Measurements from ENCODE around the gene BLOC1S3.

DNA sequence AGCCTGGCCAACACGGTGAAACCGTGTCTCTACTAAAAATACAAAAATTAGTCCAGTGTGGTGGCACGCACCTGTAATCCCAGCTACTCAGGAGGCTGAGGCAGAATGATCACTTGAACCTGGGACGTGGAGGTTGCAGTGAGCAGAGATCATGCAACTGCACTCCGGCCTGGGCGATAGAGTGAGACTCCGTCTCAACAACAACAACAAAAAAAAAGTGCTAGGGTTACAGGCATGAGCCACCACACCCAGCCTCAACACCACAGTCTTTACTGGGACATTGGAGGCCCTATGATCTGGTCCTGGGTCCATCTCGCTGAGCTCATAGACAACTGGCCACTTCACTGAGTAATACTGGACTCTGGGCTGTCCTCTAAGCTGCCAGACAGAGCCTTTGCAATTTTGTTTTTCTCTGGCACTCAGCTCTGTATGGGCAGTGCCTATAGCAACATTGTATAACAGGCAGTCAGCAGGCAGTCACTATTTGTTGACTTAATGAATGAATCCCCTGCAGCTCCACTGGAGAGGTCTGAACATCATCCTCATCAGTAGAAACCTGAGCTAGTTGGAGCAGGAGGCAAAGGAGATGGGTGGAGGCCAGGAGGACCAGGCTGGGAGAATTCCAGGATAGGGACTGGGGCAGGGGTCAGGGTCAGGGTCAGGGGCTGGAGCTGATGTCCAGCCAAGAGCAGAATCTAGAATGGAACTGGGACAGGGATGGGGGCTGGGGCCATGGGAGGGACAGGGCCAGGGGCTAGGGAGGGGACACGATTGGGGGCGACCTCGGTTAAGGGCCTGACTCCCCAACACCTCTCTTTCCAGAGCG, 8.1 kb downstream of the BLOC1S3 start:
- no peak for TF ChIP-seq POLR2A (IDR thresholded peaks at IDR 0.05; ENCODE audit: low read depth, low read length)
- TF ChIP-seq, protein P1, sequence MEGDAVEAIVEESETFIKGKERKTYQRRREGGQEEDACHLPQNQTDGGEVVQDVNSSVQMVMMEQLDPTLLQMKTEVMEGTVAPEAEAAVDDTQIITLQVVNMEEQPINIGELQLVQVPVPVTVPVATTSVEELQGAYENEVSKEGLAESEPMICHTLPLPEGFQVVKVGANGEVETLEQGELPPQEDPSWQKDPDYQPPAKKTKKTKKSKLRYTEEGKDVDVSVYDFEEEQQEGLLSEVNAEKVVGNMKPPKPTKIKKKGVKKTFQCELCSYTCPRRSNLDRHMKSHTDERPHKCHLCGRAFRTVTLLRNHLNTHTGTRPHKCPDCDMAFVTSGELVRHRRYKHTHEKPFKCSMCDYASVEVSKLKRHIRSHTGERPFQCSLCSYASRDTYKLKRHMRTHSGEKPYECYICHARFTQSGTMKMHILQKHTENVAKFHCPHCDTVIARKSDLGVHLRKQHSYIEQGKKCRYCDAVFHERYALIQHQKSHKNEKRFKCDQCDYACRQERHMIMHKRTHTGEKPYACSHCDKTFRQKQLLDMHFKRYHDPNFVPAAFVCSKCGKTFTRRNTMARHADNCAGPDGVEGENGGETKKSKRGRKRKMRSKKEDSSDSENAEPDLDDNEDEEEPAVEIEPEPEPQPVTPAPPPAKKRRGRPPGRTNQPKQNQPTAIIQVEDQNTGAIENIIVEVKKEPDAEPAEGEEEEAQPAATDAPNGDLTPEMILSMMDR (conservative IDR thresholded peaks at IDR 0.05; ENCODE audit: low read depth, low read length), result no peak
- no peak for TF ChIP-seq RCOR1 (IDR thresholded peaks at IDR 0.05; ENCODE audit: insufficient replicate concordance, low read length)
- TF ChIP-seq MAZ (IDR thresholded peaks at IDR 0.05; ENCODE audit: borderline replicate concordance, low read depth, low read length), result no peak
- no peak for TF ChIP-seq FOS (IDR thresholded peaks at IDR 0.05; ENCODE audit: low read depth, low read length)
